ENCODE measurements around the gene SGSH.
A peak's percentile ranks its signal among the peaks of the same experiment; 100 is the strongest.

Gene SGSH

GRCh38 chr17:80196652-80197051, 23.5 kb downstream of the SGSH start:
- no peak overlapping the region for H3K27ac ChIP-seq
- TF ChIP-seq CTCF (conservative IDR thresholded peaks at IDR 0.05) = no peak
- no peak for TF ChIP-seq ZFX (IDR thresholded peaks at IDR 0.05)

GRCh38 chr17:80195671-80196529, 24.2 kb downstream of the SGSH start:
- no peak overlapping the region for H3K27ac ChIP-seq

GRCh38 chr17:80195141-80195540, 25.0 kb downstream of the SGSH start:
- H3K27ac ChIP-seq = no peak overlapping the region
- no peak for TF ChIP-seq CTCF (conservative IDR thresholded peaks at IDR 0.05)
- no peak for TF ChIP-seq ZFX (IDR thresholded peaks at IDR 0.05)

More at GRCh38 chr17:80195671-80196529, 24.2 kb downstream of the SGSH start:
- TF ChIP-seq ZFX (IDR thresholded peaks at IDR 0.05) (no peak), CTCF (conservative IDR thresholded peaks at IDR 0.05) (peak; percentile 91)

GRCh38 chr17:80191865-80192661, 28.1 kb downstream of the SGSH start:
- no peak for TF ChIP-seq CTCF (conservative IDR thresholded peaks at IDR 0.05)
- TF ChIP-seq ZFX (IDR thresholded peaks at IDR 0.05) = no peak
- peak overlapping the region; percentile 24; the same call in 1 of the 2 replicates for H3K27ac ChIP-seq

GRCh38 chr17:80191192-80191591, 28.9 kb downstream of the SGSH start:
- peak overlapping the region; percentile 24; the same call in 1 of the 2 replicates for H3K27ac ChIP-seq
- TF ChIP-seq CTCF (conservative IDR thresholded peaks at IDR 0.05) (no peak), ZFX (IDR thresholded peaks at IDR 0.05) (no peak)

- TF ChIP-seq ZFX (IDR thresholded peaks at IDR 0.05) (no peak), CTCF (conservative IDR thresholded peaks at IDR 0.05) (no peak)
- no peak overlapping the region for H3K27ac ChIP-seq
Measured at GRCh38 chr17:80190716-80191115, 29.4 kb downstream of the SGSH start.

GRCh38 chr17:80189611-80190010, 30.5 kb downstream of the SGSH start:
- no peak for TF ChIP-seq CTCF (conservative IDR thresholded peaks at IDR 0.05)
- no peak for TF ChIP-seq ZFX (IDR thresholded peaks at IDR 0.05)
- H3K27ac ChIP-seq = no peak overlapping the region
